Esophagus squamous epithelium (tissue), 5 donors: ENCODE data around the gene LDLRAD4. TPM values are rescaled to one million over a fixed set of nuclear protein-coding genes. Genes with fewer than 3 reads are reported as not detected.

Source experiments
- DNase-seq: peaks from one replicate; lab custom pipeline; 2025; lab: John Stamatoyannopoulos, UW
- H3K27ac ChIP-seq, 4 donors: fragments of 200-600 bp; sonication (generic); one replicate each; pipeline ENCODE4 v1.5.1; 2016 to 2019; ENCODE audit warnings: mild to moderate bottlenecking in 1 of 4
- H3K27me3 ChIP-seq, 4 donors: fragments of 200-600 bp; sonication (generic); 1 replicate in 3 of 4; 2 replicates in 1 of 4; pipeline versions ENCODE4 v1.5.1 to v1.6.0; 2017 to 2021; ENCODE audit warnings: antibody characterized with exemption in 1 of 4
- H3K36me3 ChIP-seq, 3 donors: fragments of 200-600 bp; sonication (generic); one replicate each; pipeline ENCODE4 v1.5.1; 2016 to 2019
- H3K4me1 ChIP-seq, 3 donors: fragments of 200-600 bp; sonication (generic); one replicate each; pipeline ENCODE4 v1.5.1; 2017 to 2019
- H3K4me3 ChIP-seq, 4 donors: fragments of 200-600 bp; sonication (generic); 1 replicate in 3 of 4; 2 replicates in 1 of 4; pipeline ENCODE4 v1.5.1; 2016 to 2019; ENCODE audit warnings: mild to moderate bottlenecking in 2 of 4, moderate library complexity in 1 of 4
- H3K9me3 ChIP-seq, 3 donors: fragments of 200-600 bp; sonication (generic); one replicate each; pipeline ENCODE4 v1.5.1; 2016 to 2019
- POLR2A ChIP-seq, 4 donors: fragments of 450-650 bp; IDR thresholded peaks; one replicate each; pipeline ENCODE4 v1.6.1; 2017; ENCODE audit warnings: antibody characterized with exemption in 4 of 4, mild to moderate bottlenecking in 4 of 4, moderate library complexity in 3 of 4
- WGBS, 2 donors: methylation state at CpG; one replicate each; pipeline ENCODE4 v1.1.5; 2018; 5-methylcytosine and 5-hydroxymethylcytosine counted together
- intact Hi-C: fragments of 100-400 bp; cut with DNase I; formaldehyde crosslinking; loops from one replicate; pipeline ENCODE4 v1.15.0; 2022
- total RNA-seq, 4 donors: library from RNA; depleted of rRNA; stranded (reverse); fragments of >200 nt; gene quantifications; one replicate each; pipeline ENCODE4 v1.1.0, GENCODE V29; 2016
- TF ChIP-seq, protein P1 (sequence below), 6 experiments: fragments of 450-650 bp in 4 of 6; fragments of 200-600 bp in 2 of 6; sonication (generic) in 2 of 6; IDR thresholded peaks; one replicate each; pipeline ENCODE4 v1.5.1; 2016 to 2019; ENCODE audit warnings: antibody characterized with exemption in 6 of 6, mild to moderate bottlenecking in 4 of 6, moderate library complexity in 4 of 6
- donor health status: DM: yes; HTN: yes; CAD: no.

LDLRAD4 gene
- total RNA-seq, 4 donors from 2014 or later, result 0.91 to 17.9 (median 6.8) TPM

DNA sequence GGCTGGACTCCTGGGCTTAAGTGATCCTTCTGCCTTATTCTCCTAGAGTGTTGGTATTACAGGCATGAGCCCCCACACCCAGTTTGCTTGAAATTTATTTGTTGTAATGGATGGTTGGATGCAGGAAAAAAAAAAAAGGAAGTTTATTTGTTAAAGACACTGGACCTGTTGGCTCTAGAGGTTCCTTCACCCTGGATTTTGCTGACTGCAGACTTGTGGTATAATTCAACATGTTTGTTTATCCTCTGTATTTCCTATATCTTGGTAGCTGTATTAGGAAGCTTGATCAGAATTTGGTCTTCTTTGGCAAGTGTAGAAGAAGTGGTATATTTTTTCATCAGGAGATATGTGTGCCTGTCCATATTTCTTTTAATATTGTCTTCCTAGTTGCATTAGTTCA lies 138.7 kb downstream of the LDLRAD4 start:
- no peak overlapping the region for H3K27ac ChIP-seq
- no peak for TF ChIP-seq POLR2A (IDR thresholded peaks at IDR 0.05)
- H3K4me3 ChIP-seq, result no peak overlapping the region
- no peaks in the 10 kb centered on the region for H3K9me3 ChIP-seq
- H3K27me3 ChIP-seq, result no peaks in the 10 kb centered on the region
- intact Hi-C loops, result no loop called here
- H3K4me1 ChIP-seq, result no peaks in the 10 kb centered on the region
- H3K36me3 ChIP-seq, result no peaks in the 10 kb centered on the region
- no peak for DNase-seq

DNA sequence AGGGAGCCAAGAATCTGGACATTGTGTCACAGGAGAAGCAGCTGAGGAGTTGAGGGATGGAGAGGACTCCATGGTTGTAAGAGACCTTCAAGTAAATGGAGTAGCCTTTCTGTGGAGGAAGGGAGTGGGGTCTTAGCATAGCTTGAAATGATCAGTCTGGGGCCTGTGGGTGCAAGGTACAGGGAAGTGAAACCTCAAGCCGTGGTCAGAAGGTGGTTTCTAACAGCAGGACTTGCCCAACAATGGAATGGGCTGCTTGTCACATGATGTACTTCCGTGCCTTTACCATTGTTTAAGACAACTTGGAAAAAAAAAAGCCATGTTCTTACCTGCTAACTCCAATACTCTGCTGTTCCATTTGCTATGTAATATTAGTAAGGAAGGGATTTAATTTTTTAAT lies 140.7 kb downstream of the LDLRAD4 start:
- intact Hi-C loops, result no loop called here

DNA sequence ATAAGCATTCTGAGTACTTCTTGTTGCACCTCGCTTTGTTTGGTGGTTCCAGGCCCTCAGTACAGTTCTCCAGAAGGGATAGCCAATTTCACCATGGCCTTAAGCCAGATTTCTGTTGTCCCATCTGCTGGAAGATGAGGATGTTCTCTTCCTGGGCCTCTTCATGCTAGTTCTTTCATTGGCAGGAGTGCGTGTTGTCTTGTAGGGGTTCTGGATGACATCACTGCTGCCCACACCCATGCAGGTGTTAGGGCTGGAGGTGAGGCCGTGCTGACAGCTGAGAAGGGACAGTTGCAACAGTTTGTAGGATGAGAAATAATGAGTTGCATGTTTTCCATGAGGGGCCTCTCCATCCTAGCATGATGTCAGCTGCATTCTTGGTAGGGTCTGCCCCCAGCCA lies 142.9 kb downstream of the LDLRAD4 start:
- no peak for DNase-seq
- Histone ChIP-seq H3K27ac (no peak overlapping the region), H3K9me3 (no peaks in the 10 kb centered on the region), H3K4me1 (no peaks in the 10 kb centered on the region), H3K4me3 (no peak overlapping the region), H3K36me3 (no peaks in the 10 kb centered on the region), H3K27me3 (no peaks in the 10 kb centered on the region)
- no peak for TF ChIP-seq POLR2A (IDR thresholded peaks at IDR 0.05)
- TF ChIP-seq, protein P1, sequence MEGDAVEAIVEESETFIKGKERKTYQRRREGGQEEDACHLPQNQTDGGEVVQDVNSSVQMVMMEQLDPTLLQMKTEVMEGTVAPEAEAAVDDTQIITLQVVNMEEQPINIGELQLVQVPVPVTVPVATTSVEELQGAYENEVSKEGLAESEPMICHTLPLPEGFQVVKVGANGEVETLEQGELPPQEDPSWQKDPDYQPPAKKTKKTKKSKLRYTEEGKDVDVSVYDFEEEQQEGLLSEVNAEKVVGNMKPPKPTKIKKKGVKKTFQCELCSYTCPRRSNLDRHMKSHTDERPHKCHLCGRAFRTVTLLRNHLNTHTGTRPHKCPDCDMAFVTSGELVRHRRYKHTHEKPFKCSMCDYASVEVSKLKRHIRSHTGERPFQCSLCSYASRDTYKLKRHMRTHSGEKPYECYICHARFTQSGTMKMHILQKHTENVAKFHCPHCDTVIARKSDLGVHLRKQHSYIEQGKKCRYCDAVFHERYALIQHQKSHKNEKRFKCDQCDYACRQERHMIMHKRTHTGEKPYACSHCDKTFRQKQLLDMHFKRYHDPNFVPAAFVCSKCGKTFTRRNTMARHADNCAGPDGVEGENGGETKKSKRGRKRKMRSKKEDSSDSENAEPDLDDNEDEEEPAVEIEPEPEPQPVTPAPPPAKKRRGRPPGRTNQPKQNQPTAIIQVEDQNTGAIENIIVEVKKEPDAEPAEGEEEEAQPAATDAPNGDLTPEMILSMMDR (IDR thresholded peaks at IDR 0.05), result no peak
- intact Hi-C loops, result no loop called here
- WGBS, 2 donors, result 78 to 88% methylated on average over 1 to 2 of the region's 3 CpGs

More for the DNA sequence above, 140.7 kb downstream of the LDLRAD4 start:
- TF ChIP-seq, protein P1 (IDR thresholded peaks at IDR 0.05), result no peak
- no peak for TF ChIP-seq POLR2A (IDR thresholded peaks at IDR 0.05)
- Histone ChIP-seq H3K4me3 (no peak overlapping the region), H3K27ac (no peak overlapping the region), H3K27me3 (no peaks in the 10 kb centered on the region), H3K9me3 (no peaks in the 10 kb centered on the region), H3K36me3 (no peaks in the 10 kb centered on the region), H3K4me1 (no peaks in the 10 kb centered on the region)
- DNase-seq, result no peak
- WGBS, 2 donors, result 53 to 67% methylated on average over 2 of the region's 2 CpGs

DNA sequence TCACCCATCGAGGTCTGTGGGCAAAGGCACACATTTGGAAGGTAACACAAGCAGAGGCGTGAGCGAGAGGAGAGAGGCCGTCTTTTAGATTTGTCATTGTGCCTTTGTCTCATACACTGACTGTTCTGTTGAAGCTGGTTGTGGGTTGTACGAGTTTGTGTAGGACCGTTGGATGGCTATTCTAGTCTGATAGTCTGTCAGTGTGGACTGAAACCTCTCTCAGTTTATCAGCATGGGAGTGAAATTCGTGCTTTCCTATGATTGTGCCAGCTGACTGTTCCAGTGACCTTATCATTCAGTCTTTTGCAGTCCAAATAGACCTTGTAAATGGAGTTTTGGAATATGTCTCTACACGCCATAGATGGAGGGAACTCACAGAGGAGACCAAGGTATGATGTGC lies 143.5 kb downstream of the LDLRAD4 start:
- DNase-seq, result no peak
- H3K4me1 ChIP-seq, result no peaks in the 10 kb centered on the region
- H3K27me3 ChIP-seq, result no peaks in the 10 kb centered on the region
- no peak overlapping the region for H3K27ac ChIP-seq
- H3K36me3 ChIP-seq, result no peaks in the 10 kb centered on the region
- TF ChIP-seq, protein P1 (IDR thresholded peaks at IDR 0.05), result no peak
- TF ChIP-seq POLR2A (IDR thresholded peaks at IDR 0.05), result no peak
- 78% methylated on average over 8 of the region's 8 CpGs for WGBS, 2 donors
- H3K4me3 ChIP-seq, result no peak overlapping the region
- intact Hi-C loops, result no loop called here
- H3K9me3 ChIP-seq, result no peaks in the 10 kb centered on the region

DNA sequence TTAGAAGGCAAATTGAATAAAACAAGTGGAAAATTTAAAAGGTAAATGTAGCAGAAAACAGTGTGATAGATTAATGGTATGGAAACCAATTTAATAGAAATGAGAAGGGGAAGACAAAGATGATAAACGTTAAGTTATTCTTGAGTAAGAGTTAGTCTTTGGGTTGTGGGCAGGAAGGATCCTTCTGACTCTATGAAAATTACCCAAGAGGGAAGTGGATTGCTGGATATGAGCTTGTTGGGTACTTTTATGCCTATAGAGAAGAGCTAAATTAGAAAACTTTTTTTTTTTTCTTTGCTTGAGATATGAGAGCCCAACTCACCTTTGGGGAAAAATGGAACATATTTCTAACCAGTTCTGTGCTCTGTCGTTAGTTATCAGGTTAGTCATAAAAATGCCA lies 144.0 kb downstream of the LDLRAD4 start:
- no peak for DNase-seq
- TF ChIP-seq, protein P1 (IDR thresholded peaks at IDR 0.05), result no peak
- TF ChIP-seq POLR2A (IDR thresholded peaks at IDR 0.05), result no peak
- intact Hi-C loops, result no loop called here
- no peak overlapping the region for H3K27ac ChIP-seq
- WGBS, 2 donors, result 52 to 78% methylated on average over 2 of the region's 2 CpGs
- H3K9me3 ChIP-seq, result no peaks in the 10 kb centered on the region
- no peak overlapping the region for H3K4me3 ChIP-seq
- no peaks in the 10 kb centered on the region for H3K27me3 ChIP-seq
- no peaks in the 10 kb centered on the region for H3K4me1 ChIP-seq
- H3K36me3 ChIP-seq, result no peaks in the 10 kb centered on the region

DNA sequence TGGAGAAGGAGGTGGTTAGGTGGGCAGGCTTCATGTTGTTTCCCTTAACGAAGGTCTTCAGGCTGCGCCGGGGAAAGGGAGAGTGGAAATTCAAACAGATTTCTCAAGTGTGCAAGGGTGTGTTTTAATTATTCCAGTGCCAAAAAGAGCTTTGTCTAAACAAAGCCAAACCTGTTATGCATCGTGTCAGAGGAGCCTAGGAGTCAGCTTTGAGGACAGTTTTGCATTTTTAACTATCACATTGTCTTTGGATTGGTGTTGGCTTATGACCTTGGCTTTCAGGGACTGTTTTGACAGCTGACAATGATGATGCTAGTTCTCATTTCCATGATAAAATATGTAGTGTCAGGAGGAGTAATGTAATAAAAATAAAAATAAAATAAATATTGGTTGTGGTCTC lies 144.8 kb downstream of the LDLRAD4 start:
- Histone ChIP-seq H3K9me3 (no peaks in the 10 kb centered on the region), H3K4me1 (no peaks in the 10 kb centered on the region), H3K27me3 (no peaks in the 10 kb centered on the region), H3K4me3 (no peak overlapping the region), H3K27ac (no peak overlapping the region), H3K36me3 (no peaks in the 10 kb centered on the region)
- no peak for DNase-seq
- TF ChIP-seq, protein P1 (IDR thresholded peaks at IDR 0.05), result no peak
- TF ChIP-seq POLR2A (IDR thresholded peaks at IDR 0.05), result no peak
- intact Hi-C loops, result no loop called here
- 17 to 42% methylated on average over 4 of the region's 4 CpGs for WGBS, 2 donors
